ENCODE measurements around the gene PHF20.
"Not testable (repeated sequence)": the region's sequence is repeated elsewhere in the genome, so short reads cannot be mapped to it uniquely, and the experiment has no call there.

PHF20 gene

DNA sequence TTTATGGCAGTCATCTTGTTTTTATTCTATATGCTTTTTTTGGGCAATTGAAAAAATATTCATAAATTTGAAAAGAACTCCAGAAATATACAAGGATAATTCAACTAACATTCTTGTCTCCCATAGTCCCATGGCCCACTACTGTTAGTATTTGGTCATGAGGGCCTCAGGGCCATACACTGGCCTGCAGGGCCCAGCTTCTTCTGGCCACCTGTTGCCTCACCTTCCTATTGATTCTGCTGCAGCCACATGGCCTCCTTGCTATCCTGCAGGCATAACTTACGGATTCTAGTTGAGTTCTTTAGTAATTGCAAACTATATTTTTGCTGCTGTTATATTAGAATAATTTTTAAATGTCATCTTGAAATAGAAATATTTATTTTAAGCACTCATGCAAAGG is 109.9 kb downstream of the PHF20 start:
- H3K4me3 ChIP-seq (ENCODE audit: low read depth, low read length) = no peak overlapping the region

DNA sequence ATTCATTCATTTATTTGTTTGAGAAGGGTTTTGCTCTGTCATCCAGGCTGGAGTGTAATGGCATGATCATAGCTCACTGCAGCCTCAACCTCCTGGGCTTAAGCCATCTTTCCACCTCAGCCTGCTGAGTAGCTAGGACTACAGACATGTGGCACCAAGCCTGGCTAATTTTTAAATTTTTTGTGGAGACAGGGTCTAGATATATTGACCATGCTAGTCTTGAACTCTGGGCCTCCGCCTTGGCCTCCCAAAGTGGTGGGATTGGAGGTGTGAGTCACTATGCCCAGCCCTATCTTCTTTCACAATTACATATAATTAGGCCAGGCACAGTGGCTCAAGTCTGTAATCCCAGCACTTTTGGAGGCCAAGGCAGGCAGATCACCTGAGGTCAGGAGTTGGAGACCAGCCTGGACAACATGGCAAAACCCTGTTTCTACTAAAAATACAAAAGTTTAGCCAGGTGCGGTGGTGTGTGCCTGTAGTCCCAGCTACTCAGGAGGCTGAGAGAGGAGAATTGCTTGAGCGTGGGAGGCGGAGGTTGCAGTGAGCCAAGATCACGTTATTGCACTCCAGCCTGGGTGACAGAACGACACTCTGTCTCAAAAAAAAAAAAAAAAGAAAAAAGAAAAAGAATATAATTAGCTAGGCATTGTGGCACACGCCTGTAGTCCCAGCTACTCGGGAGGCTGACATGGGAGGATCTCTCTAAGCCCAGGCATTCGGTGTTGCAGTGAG is 110.8 kb downstream of the PHF20 start:
- not testable (repeated sequence) for DNase-seq (ENCODE audit: low read depth); H3K4me3 ChIP-seq (ENCODE audit: low read depth, low read length)

More for the DNA sequence above, 109.9 kb downstream of the PHF20 start:
- TF ChIP-seq, protein P1, sequence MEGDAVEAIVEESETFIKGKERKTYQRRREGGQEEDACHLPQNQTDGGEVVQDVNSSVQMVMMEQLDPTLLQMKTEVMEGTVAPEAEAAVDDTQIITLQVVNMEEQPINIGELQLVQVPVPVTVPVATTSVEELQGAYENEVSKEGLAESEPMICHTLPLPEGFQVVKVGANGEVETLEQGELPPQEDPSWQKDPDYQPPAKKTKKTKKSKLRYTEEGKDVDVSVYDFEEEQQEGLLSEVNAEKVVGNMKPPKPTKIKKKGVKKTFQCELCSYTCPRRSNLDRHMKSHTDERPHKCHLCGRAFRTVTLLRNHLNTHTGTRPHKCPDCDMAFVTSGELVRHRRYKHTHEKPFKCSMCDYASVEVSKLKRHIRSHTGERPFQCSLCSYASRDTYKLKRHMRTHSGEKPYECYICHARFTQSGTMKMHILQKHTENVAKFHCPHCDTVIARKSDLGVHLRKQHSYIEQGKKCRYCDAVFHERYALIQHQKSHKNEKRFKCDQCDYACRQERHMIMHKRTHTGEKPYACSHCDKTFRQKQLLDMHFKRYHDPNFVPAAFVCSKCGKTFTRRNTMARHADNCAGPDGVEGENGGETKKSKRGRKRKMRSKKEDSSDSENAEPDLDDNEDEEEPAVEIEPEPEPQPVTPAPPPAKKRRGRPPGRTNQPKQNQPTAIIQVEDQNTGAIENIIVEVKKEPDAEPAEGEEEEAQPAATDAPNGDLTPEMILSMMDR (IDR thresholded peaks at IDR 0.05; ENCODE audit: low read depth, low read length, missing control alignments) = no peak
- DNase-seq (ENCODE audit: low read depth) = no peak

DNA sequence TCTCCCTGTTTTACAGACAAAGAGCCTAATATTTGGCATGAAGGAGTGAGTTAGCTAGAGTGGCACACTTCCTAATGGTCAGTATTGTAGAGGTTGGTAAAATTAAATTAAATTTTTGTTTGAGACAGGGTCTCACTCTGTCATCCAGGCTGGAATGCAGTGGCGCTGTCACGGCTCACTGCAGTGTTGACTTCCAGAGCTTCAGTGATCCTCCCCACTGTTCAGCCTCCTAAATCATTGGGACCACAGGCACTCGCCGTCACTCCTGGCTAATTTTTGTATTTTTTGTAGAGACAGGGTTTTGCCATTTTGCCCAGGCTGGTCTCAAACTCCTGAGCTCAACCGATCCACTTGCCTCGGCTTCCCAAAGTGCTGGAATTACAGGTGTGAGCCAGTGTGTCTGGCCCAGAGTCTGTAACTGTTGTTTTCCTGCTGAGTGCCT is 111.5 kb downstream of the PHF20 start:
- DNase-seq (ENCODE audit: low read depth) = no peak
- no peak overlapping the region for H3K4me3 ChIP-seq (ENCODE audit: low read depth, low read length)
- TF ChIP-seq, protein P1 (IDR thresholded peaks at IDR 0.05; ENCODE audit: low read depth, low read length, missing control alignments) = no peak

DNA sequence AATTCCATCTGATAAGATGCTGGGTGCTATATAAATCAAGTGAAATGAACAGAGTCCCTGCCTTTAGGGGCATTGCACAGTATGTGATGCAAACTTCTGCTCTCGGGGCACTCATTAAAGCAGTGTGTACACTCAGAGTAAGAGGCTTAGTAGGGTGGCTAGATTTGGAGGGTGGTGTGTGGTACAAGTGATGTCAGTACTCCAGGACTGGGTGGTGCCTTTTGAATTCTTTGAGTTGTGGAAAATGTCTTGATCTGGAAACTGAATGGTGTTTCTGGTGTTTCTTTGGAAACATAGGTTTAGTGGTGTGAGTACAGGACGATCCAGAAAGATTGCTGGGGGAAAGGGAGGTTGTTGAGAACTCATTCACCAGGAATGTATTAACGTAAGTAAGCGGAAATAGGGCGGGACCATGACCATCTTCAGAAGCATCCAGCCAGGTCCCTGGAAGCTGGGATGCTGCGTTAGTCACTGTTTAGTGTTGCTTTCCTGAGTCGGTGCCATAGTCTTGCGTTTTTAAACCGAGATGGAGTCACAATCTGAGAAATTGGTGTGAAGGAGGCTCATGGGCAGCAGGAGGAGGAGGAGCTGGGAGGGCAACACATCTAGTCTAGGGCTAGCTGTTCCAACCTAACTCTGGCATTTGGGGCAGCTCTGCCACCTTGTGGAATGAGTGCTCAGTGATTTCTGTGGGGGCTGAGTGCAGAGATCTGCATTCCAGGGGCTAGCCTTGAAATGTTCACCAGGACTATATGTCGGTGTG is 112.1 kb downstream of the PHF20 start:
- no peak overlapping the region for H3K4me3 ChIP-seq (ENCODE audit: low read depth, low read length)
- TF ChIP-seq, protein P1 (IDR thresholded peaks at IDR 0.05; ENCODE audit: low read depth, low read length, missing control alignments) = peak; percentile 67
- peak; percentile 18 for DNase-seq (ENCODE audit: low read depth)

DNA sequence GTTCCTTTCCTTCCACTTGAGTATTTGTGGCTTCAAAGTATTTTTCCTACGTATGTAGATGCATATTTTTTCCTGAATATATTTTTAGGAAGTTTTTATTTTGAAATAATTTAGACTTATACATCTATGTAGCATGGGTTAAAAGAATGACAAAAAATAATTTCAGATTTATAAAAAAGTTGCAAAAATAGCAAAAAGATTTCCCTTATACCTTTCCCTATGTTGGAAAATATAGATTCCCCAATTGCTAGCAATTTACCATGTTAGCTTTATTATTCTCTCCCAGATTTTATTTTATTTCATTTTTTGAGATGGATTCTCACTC is 112.7 kb downstream of the PHF20 start:
- no peak overlapping the region for H3K4me3 ChIP-seq (ENCODE audit: low read depth, low read length)
- TF ChIP-seq, protein P1 (IDR thresholded peaks at IDR 0.05; ENCODE audit: low read depth, low read length, missing control alignments) = no peak
- no peak for DNase-seq (ENCODE audit: low read depth)

DNA sequence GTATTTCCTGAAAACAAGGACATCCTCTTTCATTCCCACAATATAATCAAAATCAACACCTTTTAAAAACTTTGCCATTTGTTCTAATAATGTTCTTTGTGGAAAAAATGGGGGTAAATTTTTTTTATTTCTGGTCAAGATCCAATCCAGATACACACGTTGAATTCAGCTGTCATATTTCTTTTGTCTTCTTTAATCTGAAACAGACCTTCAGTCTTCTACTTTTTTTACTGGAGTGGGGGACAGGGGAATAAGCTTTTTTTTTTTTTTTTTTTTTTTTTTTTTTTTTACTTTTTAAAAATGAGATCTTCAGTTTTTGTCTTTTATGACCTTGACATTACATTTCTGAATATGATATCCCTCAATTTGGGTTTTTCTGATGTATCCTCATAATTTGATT is 113.4 kb downstream of the PHF20 start:
- no peak for DNase-seq (ENCODE audit: low read depth)
- TF ChIP-seq, protein P1 (IDR thresholded peaks at IDR 0.05; ENCODE audit: low read depth, low read length, missing control alignments) = no peak
- no peak overlapping the region for H3K4me3 ChIP-seq (ENCODE audit: low read depth, low read length)

DNA sequence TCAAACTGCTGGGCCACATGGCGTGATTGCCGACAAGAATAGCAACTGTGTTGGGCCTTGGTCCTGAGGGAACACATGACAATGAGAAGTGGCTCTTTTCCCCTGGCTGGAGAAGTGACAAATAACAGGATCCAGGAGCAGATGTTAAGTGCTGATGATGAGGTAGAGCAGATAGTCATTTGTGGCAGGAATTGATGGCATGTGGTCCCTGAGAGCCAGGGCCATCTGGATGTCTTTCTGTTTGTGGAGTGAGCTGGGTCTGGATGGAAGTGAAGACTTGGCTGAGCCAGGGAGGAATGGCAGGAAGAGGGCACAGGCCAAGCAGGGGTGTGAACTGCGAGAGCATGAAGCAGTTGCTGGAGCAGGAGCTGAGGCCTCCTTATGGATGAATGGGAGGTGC is 114.7 kb downstream of the PHF20 start:
- H3K4me3 ChIP-seq (ENCODE audit: low read depth, low read length) = no peak overlapping the region
- no peak for DNase-seq (ENCODE audit: low read depth)
- TF ChIP-seq, protein P1 (IDR thresholded peaks at IDR 0.05; ENCODE audit: low read depth, low read length, missing control alignments) = no peak

Measured in GM12864 (cell line).